Measurements from ENCODE around the gene DEFB108B. TPM values are rescaled to one million over a fixed set of nuclear protein-coding genes. Genes with fewer than 3 reads are reported as not detected.
A peak's percentile ranks its signal among the peaks of the same experiment; 100 is the strongest.
"Not testable (repeated sequence)": the region's sequence is repeated elsewhere in the genome, so short reads cannot be mapped to it uniquely, and the experiment has no call there.

Gene DEFB108B
- total RNA-seq, 2 donors from 2014 or later = not detected

DNA sequence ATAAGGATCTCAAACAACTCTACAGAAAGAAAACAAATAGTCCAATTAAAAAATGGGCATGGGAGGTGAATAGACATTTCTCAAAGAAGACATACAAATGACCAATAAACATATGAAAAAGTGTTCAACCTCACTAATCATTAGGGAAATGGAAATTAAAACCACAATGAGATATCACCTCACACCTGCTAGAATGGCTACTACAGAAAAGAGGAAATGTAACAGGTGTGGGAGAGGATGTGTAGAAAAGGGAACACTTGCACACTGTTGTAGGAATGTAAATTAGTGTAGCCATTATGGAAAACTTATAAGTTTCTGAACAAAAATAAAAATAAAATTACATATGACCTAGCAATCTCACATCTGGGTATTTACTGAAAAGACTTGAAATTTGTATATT, 37.7 kb downstream of the DEFB108B start:
- DNase-seq (ENCODE audit: low spot score in 2 of 2); H3K36me3 Mint-ChIP-seq; ATAC-seq; H3K9me3 Mint-ChIP-seq: not testable (repeated sequence)
- H3K27ac Mint-ChIP-seq = peak overlapping the region in 1 of 2 donors; percentile 53

- H3K36me3 Mint-ChIP-seq; ATAC-seq; H3K27ac Mint-ChIP-seq; DNase-seq (ENCODE audit: low spot score in 2 of 2); H3K9me3 Mint-ChIP-seq: not testable (repeated sequence)
Measured at GRCh38 chr11:71876262-71876661, 43.3 kb downstream of the DEFB108B start.

GRCh38 chr11:71878059-71878458, 45.1 kb downstream of the DEFB108B start, which contains the start of gene DEFB131B:
DEFB131B (plus strand) TSS chr11:71878453; CDS start chr11:71878453, 0 bp downstream.
- not testable (repeated sequence) for H3K9me3 Mint-ChIP-seq; H3K36me3 Mint-ChIP-seq; ATAC-seq; DNase-seq (ENCODE audit: low spot score in 2 of 2)
- peak within 1 kb of the TSS in 1 of 2 donors; percentile 81 for H3K27ac Mint-ChIP-seq

- not testable (repeated sequence) for H3K9me3 Mint-ChIP-seq
Measured at GRCh38 chr11:71885806-71886205, 52.8 kb downstream of the DEFB108B start.

More at GRCh38 chr11:71885806-71886205, 52.8 kb downstream of the DEFB108B start:
- not testable (repeated sequence) for H3K36me3 Mint-ChIP-seq; H3K27ac Mint-ChIP-seq; ATAC-seq; DNase-seq (ENCODE audit: low spot score in 2 of 2)

Other genes starting within 250 kb of the DEFB108B start
- gene DEFB131B, start 45.3 kb downstream of the DEFB108B start, total RNA-seq = not detected
- gene XNDC1N, start 95.4 kb downstream of the DEFB108B start, total RNA-seq = 10 to 100 TPM; 14.0 to 21.8 TPM
- gene RNF121, start 95.8 kb downstream of the DEFB108B start, total RNA-seq = 10 to 100 TPM; 32.2 to 44.6 TPM
- 10 to 100 TPM; 12.5 to 13.8 TPM for gene IL18BP, start 165.7 kb downstream of the DEFB108B start, total RNA-seq
- 100 to 1,000 TPM; 206 to 209 TPM for gene NUMA1, start 247.3 kb downstream of the DEFB108B start, total RNA-seq
- 1 to 10 TPM; 4.1 to 8.3 TPM for gene LRRC51, start 247.7 kb downstream of the DEFB108B start, total RNA-seq